Measurements from ENCODE around the gene OR52E2. TPM values are rescaled to one million over a fixed set of nuclear protein-coding genes. Genes with fewer than 3 reads are reported as not detected.

OR52E2 gene
- total RNA-seq, 2 donors from 2014 or later: not detected

DNA sequence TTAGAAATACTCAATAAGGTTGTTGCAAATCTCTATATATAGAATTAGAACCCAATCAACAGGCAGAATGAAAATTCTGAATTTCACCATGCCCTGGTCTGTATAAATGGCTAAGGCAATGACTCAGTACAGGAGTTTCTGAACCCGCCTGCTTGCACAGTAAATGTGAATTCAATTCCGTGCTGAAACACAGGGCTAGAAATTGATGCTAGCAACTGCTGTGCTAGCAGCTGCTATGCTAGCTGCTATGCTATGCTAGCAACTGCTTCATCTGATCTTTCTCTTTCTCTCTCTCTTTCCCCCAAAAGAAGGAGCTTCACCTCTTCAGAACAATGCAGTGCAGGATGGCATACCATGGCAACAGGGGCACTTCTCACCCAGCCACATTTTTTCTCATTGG, 22.8 kb downstream of the OR52E2 start:
- ATAC-seq (no peak), DNase-seq (no peak)
- intact Hi-C loops (cut with DNase I): no loop called here

DNA sequence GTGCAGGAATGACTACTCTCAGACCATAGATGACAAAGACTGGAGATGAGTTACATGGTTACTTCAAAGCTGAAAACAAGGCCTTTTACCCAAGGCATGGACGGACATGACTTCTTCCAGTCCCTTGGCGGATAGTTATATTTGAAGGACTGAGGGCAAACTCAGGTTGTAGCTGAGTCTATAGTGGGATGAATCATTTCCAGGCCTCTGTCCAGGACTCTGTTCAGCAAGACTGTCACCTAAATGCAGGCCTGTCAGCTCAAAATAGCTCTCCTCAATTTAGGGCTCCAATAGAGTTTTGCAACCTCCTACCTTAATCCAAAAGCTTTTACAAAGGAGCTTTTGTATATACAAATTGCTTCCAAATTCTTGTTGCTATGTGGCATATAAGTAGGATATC, 37.4 kb downstream of the OR52E2 start:
- DNase-seq (no peak), ATAC-seq (peak in 1 of 2 donors; percentile 57)
- intact Hi-C loops (cut with DNase I): no loop called here

DNA sequence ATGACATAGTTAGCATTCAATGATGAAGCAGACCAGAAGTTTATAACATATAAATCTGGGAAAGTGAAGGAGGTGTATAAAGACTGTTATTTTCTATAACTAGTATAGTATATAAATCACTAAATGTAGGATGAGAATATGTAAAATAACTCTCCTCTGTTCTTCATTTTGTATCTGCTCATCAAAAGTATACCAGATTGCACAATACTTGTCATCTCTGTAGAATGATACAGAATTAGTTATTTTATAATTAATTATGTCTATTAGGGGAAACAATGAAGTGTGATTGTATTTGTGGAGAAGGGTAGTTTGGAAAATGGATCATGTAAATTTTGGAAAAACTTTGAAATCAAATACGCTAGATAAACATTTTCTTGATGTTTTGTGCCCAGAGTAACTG, 46.4 kb downstream of the OR52E2 start:
- intact Hi-C loops (cut with DNase I): no loop called here
- DNase-seq: no peak
- ATAC-seq: no peak

DNA sequence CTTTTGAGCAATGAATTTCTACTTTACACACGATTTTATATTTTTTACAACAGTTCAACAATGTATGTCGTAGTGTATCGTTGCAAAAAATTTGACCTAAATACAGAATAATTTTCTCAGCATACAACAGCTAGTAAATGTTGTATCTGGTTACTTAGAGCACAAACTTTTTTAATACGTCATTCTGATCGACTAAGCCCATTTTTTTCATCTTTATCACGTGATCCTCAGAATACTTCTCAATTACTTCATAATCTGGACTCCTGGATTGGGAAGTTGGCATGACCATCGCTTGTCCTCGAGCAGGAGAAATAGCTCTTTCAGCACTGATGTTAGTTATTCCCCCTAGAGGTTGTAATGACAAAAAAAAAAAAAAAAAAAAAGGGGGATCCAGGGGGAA, 48.2 kb downstream of the OR52E2 start:
- no peak for DNase-seq

More for the DNA sequence above, 48.2 kb downstream of the OR52E2 start:
- intact Hi-C loops (cut with DNase I): no loop called here
- ATAC-seq: no peak

Other genes starting within 250 kb of the OR52E2 start
- gene OR51F2, start 238.3 kb downstream of the OR52E2 start, total RNA-seq: not detected
- not detected for gene OR51S1, start 210.4 kb downstream of the OR52E2 start, total RNA-seq
- not detected for gene OR51T1, start 177.7 kb downstream of the OR52E2 start, total RNA-seq
- not detected for gene OR51A7, start 155.8 kb downstream of the OR52E2 start, total RNA-seq
- not detected for gene OR51G2, start 140.3 kb downstream of the OR52E2 start, total RNA-seq
- gene OR51G1, start 135.3 kb downstream of the OR52E2 start, total RNA-seq: not detected
- not detected for gene OR51A4, start 112.0 kb downstream of the OR52E2 start, total RNA-seq
- not detected for gene OR51A2, start 103.9 kb downstream of the OR52E2 start, total RNA-seq
- gene OR51L1, start 64.8 kb downstream of the OR52E2 start, total RNA-seq: not detected
- gene OR52J3, start 13.1 kb downstream of the OR52E2 start, total RNA-seq: not detected
- gene OR52E1, start 9.9 kb upstream of the OR52E2 start, total RNA-seq: not detected
- not detected for gene OR52A5, start 78.7 kb upstream of the OR52E2 start, total RNA-seq
- gene OR52A1, start 95.1 kb upstream of the OR52E2 start, total RNA-seq: not detected
- gene OR51V1, start 141.1 kb upstream of the OR52E2 start, total RNA-seq: not detected
- gene HBB, start 167.4 kb upstream of the OR52E2 start, total RNA-seq: 100 to 1,000 TPM in 1 of 2 donors, 10 to 100 TPM in 1; 77.3 to 264 TPM
- gene HBD, start 174.9 kb upstream of the OR52E2 start, total RNA-seq: not detected
- gene HBG1, start 190.2 kb upstream of the OR52E2 start, total RNA-seq: not detected
- not detected for gene HBG2, start 195.2 kb upstream of the OR52E2 start, total RNA-seq
- not detected for gene HBE1, start 210.3 kb upstream of the OR52E2 start, total RNA-seq
- not detected for gene OR51B4, start 242.3 kb upstream of the OR52E2 start, total RNA-seq

Measured in left cardiac atrium (tissue), 4 donors.